T-helper 22 cell (primary cell): ENCODE measurements around the gene NT5C2.
"Not testable (repeated sequence)": the region's sequence is repeated elsewhere in the genome, so short reads cannot be mapped to it uniquely, and the experiment has no call there.

Source experiments
- DNase-seq: peaks from one replicate; pipeline ENCODE4 v3.0.0-alpha.2; 2020; ENCODE audit warnings: low read depth

Gene NT5C2

GRCh38 chr10:103202319-103202718 is 9.2 kb upstream of the NT5C2 start:
- DNase-seq, result no peak

- DNase-seq, result no peak
These were observed 6.4 kb upstream of the NT5C2 start for GRCh38 chr10:103199488-103199887.

GRCh38 chr10:103198648-103199047 is 5.6 kb upstream of the NT5C2 start:
- no peak for DNase-seq

GRCh38 chr10:103197903-103198302 is 4.8 kb upstream of the NT5C2 start:
- DNase-seq, result no peak

- no peak for DNase-seq
These were observed 4.1 kb upstream of the NT5C2 start for GRCh38 chr10:103197174-103197573.

GRCh38 chr10:103196516-103196915 is 3.4 kb upstream of the NT5C2 start:
- no peak for DNase-seq

GRCh38 chr10:103193820-103194529 is 903 bp upstream of the NT5C2 start:
- DNase-seq, result no peak

- DNase-seq, result peak; percentile 23
These were observed 493 bp downstream of the NT5C2 start for GRCh38 chr10:103192451-103193106.

GRCh38 chr10:103192089-103192450 is 1.0 kb downstream of the NT5C2 start:
- no peak for DNase-seq

GRCh38 chr10:103191198-103191597 is 1.9 kb downstream of the NT5C2 start:
- not testable (repeated sequence) for DNase-seq

GRCh38 chr10:103188853-103189252 is 4.2 kb downstream of the NT5C2 start:
- DNase-seq, result no peak

- no peak for DNase-seq
These were observed 6.9 kb downstream of the NT5C2 start for GRCh38 chr10:103186128-103186527.

- DNase-seq, result no peak
These were observed 8.5 kb downstream of the NT5C2 start for GRCh38 chr10:103184615-103185014.

- not testable (repeated sequence) for DNase-seq
These were observed 9.1 kb downstream of the NT5C2 start for GRCh38 chr10:103183991-103184451.

- no peak for DNase-seq
These were observed 11.8 kb downstream of the NT5C2 start for GRCh38 chr10:103181244-103181643.

- DNase-seq, result no peak
These were observed 12.6 kb downstream of the NT5C2 start for GRCh38 chr10:103180491-103180890.

- no peak for DNase-seq
These were observed 15.9 kb downstream of the NT5C2 start for GRCh38 chr10:103177123-103177522.

GRCh38 chr10:103175580-103176285 is 17.3 kb downstream of the NT5C2 start:
- no peak for DNase-seq

- not testable (repeated sequence) for DNase-seq
These were observed 18.7 kb downstream of the NT5C2 start for GRCh38 chr10:103174324-103174723.

- DNase-seq, result no peak
These were observed 21.8 kb downstream of the NT5C2 start for GRCh38 chr10:103171278-103171677.

GRCh38 chr10:103168438-103168837 is 24.6 kb downstream of the NT5C2 start:
- DNase-seq, result no peak

- DNase-seq, result not testable (repeated sequence)
These were observed 25.5 kb downstream of the NT5C2 start for GRCh38 chr10:103167554-103167953.

GRCh38 chr10:103166523-103166922 is 26.5 kb downstream of the NT5C2 start:
- DNase-seq, result no peak
